WERI-Rb-1 (cell line): ENCODE measurements around the gene MYCN.
A peak's percentile ranks its signal among the peaks of the same experiment; 100 is the strongest.

ENCODE experiments used
- DNase-seq: peaks from one replicate; pipeline ENCODE4 v3.0.0-alpha.2; 2020
- H3K27ac ChIP-seq: fragments of 250-450 bp; sonication (Bioruptor Pico); 2 replicates; pipeline ENCODE4 v1.5.1; 2020; ENCODE audit warnings: mild to moderate bottlenecking, moderate library complexity
- H3K27me3 ChIP-seq: fragments of 250-450 bp; sonication (Bioruptor Pico); 2 replicates; pipeline ENCODE4 v1.5.1; 2021; ENCODE audit warnings: mild to moderate bottlenecking, low read depth, moderate library complexity; ENCODE audit not compliant: insufficient read depth, severe bottlenecking
- H3K36me3 ChIP-seq: fragments of 250-450 bp; sonication (Bioruptor Pico); 2 replicates; pipeline ENCODE4 v1.5.1; 2020; ENCODE audit warnings: mild to moderate bottlenecking, moderate library complexity
- H3K4me3 ChIP-seq: 2 replicates; pipeline ENCODE4 v1.5.1; 2011; ENCODE audit warnings: low read depth, mild to moderate bottlenecking, control low read depth, low read length
- H3K9me3 ChIP-seq: fragments of 250-450 bp; sonication (Bioruptor Pico); 2 replicates; pipeline ENCODE4 v1.5.1; 2021; ENCODE audit warnings: mild to moderate bottlenecking, moderate library complexity; ENCODE audit not compliant: severe bottlenecking
- TF ChIP-seq, protein P1 (sequence below): IDR thresholded peaks from 2 replicates; pipeline ENCODE4 v1.5.1; 2011; ENCODE audit warnings: low read depth, mild to moderate bottlenecking, control low read depth, inconsistent platforms, low read length

Gene MYCN

DNA sequence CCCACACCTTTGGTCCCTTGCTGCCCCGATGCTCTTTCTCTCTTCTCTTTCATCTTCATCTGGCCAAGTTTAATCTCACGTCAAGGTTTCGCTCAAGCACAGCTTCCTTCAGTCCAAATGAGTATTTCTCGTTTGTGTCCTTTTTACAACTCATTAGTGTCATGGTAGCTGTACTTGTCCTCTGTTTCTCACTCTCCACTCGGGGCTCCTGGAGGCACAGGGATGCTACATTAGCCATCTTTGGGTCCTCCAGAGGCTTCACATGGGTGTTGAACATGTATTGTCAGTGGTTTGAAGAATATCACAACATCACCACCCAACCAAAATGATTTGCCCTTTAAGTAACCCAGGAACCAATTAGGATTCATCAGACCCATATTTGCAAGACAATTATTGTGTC lies 30.4 kb downstream of the MYCN start:
- DNase-seq: peak; percentile 2
- H3K27ac ChIP-seq: no peak overlapping the region
- TF ChIP-seq, protein P1, sequence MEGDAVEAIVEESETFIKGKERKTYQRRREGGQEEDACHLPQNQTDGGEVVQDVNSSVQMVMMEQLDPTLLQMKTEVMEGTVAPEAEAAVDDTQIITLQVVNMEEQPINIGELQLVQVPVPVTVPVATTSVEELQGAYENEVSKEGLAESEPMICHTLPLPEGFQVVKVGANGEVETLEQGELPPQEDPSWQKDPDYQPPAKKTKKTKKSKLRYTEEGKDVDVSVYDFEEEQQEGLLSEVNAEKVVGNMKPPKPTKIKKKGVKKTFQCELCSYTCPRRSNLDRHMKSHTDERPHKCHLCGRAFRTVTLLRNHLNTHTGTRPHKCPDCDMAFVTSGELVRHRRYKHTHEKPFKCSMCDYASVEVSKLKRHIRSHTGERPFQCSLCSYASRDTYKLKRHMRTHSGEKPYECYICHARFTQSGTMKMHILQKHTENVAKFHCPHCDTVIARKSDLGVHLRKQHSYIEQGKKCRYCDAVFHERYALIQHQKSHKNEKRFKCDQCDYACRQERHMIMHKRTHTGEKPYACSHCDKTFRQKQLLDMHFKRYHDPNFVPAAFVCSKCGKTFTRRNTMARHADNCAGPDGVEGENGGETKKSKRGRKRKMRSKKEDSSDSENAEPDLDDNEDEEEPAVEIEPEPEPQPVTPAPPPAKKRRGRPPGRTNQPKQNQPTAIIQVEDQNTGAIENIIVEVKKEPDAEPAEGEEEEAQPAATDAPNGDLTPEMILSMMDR: no peak
- H3K9me3 ChIP-seq: no peaks in the 10 kb centered on the region
- no peak overlapping the region for H3K4me3 ChIP-seq
- H3K36me3 ChIP-seq: no peaks in the 10 kb centered on the region
- H3K27me3 ChIP-seq: no peaks in the 10 kb centered on the region

GRCh38 chr2:15971351-15971750 lies 31.0 kb downstream of the MYCN start:
- H3K27me3 ChIP-seq: no peaks in the 10 kb centered on the region
- no peak overlapping the region for H3K4me3 ChIP-seq
- TF ChIP-seq, protein P1: no peak
- DNase-seq: peak; percentile 7
- H3K9me3 ChIP-seq: no peaks in the 10 kb centered on the region
- no peaks in the 10 kb centered on the region for H3K36me3 ChIP-seq
- H3K27ac ChIP-seq: no peak overlapping the region

DNA sequence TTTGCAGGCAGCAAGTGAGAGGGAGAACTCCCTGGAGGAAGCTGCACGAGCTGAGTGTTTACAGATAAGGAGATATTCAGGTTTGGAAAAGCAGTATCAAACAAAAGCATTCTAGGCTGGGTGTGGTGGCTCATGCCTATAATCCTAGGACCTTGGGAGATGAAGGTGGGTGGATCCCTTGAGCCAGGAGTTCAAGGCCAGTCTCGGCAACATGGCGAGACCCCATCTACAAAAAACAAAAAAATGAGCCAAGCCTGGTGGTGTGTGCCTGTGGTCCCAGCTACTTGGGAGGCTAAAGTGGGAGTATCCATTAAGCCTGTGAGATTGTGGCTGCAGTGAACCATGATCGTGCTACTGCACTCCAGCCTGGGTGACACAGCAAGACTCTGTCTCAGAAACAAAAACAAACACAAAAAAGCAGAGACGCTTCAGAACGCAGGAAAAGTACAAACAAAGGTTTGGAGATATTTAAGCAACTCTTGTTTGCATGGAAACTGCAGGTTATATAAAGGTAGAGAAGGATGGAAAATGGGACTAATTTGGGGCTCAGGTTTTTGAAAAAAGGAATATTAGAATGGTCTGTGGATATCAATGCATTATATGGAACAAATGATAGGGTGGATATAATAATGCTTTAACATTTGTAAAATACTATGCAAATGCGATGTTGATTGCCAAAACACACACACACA lies 31.6 kb downstream of the MYCN start:
- TF ChIP-seq, protein P1: no peak
- no peak for DNase-seq
- no peak overlapping the region for H3K4me3 ChIP-seq

DNA sequence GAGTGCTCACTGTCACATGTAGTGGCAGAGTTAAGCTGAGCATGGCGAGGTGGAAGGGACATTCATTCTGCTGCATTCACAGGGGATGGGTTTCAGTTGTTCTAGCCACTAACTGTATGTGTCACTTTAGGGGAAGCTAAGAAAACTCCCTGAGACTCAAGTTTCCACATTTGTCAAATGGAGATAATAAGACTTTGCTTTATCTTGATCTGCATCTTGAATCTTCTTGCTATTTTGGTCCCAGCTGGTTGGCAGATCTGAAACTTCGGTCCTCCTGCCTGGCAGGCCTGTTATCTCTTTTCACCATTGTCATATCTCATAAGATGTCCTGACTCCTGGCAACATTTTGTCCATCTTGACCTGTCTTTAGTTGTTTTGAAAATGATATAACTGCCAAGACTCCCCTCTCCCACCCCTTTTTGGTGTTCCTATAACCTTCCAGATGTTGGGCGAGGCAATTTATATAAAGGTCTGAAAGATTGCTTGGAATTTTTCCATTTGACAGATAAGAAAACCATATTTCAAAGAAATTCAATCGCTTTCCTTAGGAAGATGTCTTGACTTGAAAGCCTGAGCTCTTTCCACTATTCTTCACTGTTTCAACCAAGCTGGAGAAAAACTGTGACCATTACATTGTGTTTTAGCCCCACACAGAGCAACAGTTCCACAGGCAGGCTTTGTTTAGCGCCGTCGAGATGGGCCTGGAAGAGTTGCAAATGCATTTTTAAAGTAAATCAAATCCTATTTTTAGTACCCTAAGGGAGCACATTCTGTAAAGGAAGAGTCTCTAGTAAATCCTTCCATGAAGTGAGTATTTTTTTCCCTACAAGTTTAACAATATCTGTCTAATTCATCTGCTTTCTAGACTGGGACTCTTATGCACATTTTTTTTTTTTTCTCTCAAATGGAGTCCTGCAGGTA lies 33.4 kb downstream of the MYCN start:
- TF ChIP-seq, protein P1: no peak
- Histone ChIP-seq H3K27me3 (no peaks in the 10 kb centered on the region), H3K9me3 (no peaks in the 10 kb centered on the region), H3K27ac (no peak overlapping the region), H3K36me3 (no peaks in the 10 kb centered on the region), H3K4me3 (no peak overlapping the region)
- DNase-seq: peak; percentile 7

More for the DNA sequence above, 31.6 kb downstream of the MYCN start:
- H3K27ac ChIP-seq: no peak overlapping the region
- H3K27me3 ChIP-seq: no peaks in the 10 kb centered on the region
- no peaks in the 10 kb centered on the region for H3K36me3 ChIP-seq
- H3K9me3 ChIP-seq: no peaks in the 10 kb centered on the region

DNA sequence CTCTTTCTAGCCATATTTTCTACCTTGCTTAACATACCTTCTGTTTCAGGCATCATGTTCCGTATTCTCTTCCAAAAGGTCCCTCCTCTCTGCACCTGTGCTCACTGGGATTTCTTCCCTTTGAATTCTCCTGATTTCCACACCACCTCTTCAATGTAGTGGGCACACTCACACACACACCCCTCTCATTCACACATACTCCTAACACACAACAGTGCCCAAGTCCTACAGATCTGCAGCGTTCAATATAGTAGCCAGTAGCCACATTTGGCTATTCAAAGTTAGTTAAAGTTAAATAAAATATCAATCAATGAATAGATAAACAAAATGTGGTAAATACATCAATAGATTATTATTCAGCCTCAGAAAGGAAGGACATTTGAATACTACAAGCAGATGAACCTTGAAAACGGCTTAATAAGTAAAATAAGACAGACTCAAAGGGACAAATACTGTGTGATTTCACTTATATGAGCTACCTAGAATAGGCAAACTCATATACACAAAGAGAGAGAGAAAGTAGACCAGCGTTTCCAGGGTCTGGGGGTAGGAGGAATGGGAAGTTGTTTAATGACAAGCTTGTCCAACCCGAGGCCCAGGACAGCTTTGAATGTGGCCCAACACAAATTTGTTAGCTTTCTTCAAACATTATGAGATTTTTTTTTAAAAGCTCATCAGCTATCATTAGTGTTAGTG lies 34.4 kb downstream of the MYCN start:
- no peak overlapping the region for H3K4me3 ChIP-seq
- no peaks in the 10 kb centered on the region for H3K36me3 ChIP-seq
- TF ChIP-seq, protein P1: no peak
- H3K27me3 ChIP-seq: no peaks in the 10 kb centered on the region
- no peak for DNase-seq
- no peak overlapping the region for H3K27ac ChIP-seq
- H3K9me3 ChIP-seq: no peaks in the 10 kb centered on the region
